GM12872 (cell line): ENCODE data around the gene PKD2L1.

Experiments used
- CTCF ChIP-seq: IDR thresholded peaks from 3 replicates; pipeline ENCODE4 v1.5.1; 2011; ENCODE audit warnings: low read depth, mild to moderate bottlenecking, low read length, moderate library complexity; ENCODE audit not compliant: insufficient read depth

The PKD2L1 gene

GRCh38 chr10:100370714-100371481 lies 40.9 kb upstream of the PKD2L1 start:
- TF ChIP-seq CTCF = no peak

- no peak for TF ChIP-seq CTCF
These were observed 38.7 kb upstream of the PKD2L1 start for GRCh38 chr10:100368721-100369120.

- TF ChIP-seq CTCF = no peak
These were observed 34.8 kb upstream of the PKD2L1 start for GRCh38 chr10:100364735-100365391.

GRCh38 chr10:100364175-100364574 lies 34.1 kb upstream of the PKD2L1 start:
- TF ChIP-seq CTCF = no peak

GRCh38 chr10:100362570-100363496 lies 32.8 kb upstream of the PKD2L1 start:
- TF ChIP-seq CTCF = no peak

- TF ChIP-seq CTCF = no peak
These were observed 30.2 kb upstream of the PKD2L1 start for GRCh38 chr10:100360234-100360633.

GRCh38 chr10:100359529-100360150 lies 29.6 kb upstream of the PKD2L1 start:
- no peak for TF ChIP-seq CTCF
